Ramos (cell line): ENCODE data around the gene VPS41.

ENCODE experiments used
- in situ Hi-C: fragments of 300-500 bp; cut with MboI; formaldehyde crosslinking; loops from one replicate; pipeline ENCODE4 v1.14.3; 2022; ENCODE audit warnings: low sequenced_read_pairs; ENCODE audit not compliant: unreplicated experiment

Gene VPS41

GRCh38 chr7:38682606-38683005 is 226.4 kb downstream of the VPS41 start:
- in situ Hi-C loops, result no loop called here

GRCh38 chr7:38681882-38682281 is 227.1 kb downstream of the VPS41 start:
- in situ Hi-C loops, result no loop called here

- in situ Hi-C loops, result no loop called here
These were observed 229.6 kb downstream of the VPS41 start for GRCh38 chr7:38679419-38679818.

- in situ Hi-C loops, result no loop called here
These were observed 230.3 kb downstream of the VPS41 start for GRCh38 chr7:38678698-38679054.

- in situ Hi-C loops, result no loop called here
These were observed 230.9 kb downstream of the VPS41 start for GRCh38 chr7:38677981-38678697.

GRCh38 chr7:38675494-38676106 is 233.4 kb downstream of the VPS41 start:
- in situ Hi-C loops, result no loop called here

- in situ Hi-C loops, result no loop called here
These were observed 234.5 kb downstream of the VPS41 start for GRCh38 chr7:38674513-38674912.

- in situ Hi-C loops, result no loop called here
These were observed 235.2 kb downstream of the VPS41 start for GRCh38 chr7:38673795-38674194.
